ENCODE results near the gene FAXDC2.

FAXDC2 gene

DNA sequence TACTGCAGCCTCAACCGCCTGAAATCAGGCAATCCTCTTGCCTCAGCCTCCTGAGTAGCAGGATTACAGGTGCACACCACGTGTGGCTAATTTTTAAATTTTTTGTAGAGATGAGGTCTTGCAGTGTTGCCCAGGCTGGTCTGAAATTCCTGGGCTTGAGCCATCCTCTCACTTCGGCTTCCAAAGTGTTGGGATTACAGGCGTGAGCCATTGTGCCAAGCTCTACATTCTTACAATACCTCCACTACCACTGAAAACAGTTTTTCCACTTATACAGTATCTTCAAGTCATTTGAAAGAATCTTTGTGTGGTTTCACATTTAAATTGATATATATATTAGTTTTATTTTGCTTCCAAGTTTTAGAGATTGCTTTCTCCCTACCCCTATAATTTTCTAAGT, 52.6 kb downstream of the FAXDC2 start:
- Mint-ChIP-seq H3K9me3 (no peaks in the 10 kb centered on the region), H3K4me1 (no peaks in the 10 kb centered on the region), H3K36me3 (ENCODE audit: low read depth) (peaks cover 81% of the 10 kb centered on the region), H3K4me3 (no peak overlapping the region), H3K27me3 (ENCODE audit: low read depth) (no peaks in the 10 kb centered on the region), H3K27ac (no peak overlapping the region)
- TF ChIP-seq, protein P1, sequence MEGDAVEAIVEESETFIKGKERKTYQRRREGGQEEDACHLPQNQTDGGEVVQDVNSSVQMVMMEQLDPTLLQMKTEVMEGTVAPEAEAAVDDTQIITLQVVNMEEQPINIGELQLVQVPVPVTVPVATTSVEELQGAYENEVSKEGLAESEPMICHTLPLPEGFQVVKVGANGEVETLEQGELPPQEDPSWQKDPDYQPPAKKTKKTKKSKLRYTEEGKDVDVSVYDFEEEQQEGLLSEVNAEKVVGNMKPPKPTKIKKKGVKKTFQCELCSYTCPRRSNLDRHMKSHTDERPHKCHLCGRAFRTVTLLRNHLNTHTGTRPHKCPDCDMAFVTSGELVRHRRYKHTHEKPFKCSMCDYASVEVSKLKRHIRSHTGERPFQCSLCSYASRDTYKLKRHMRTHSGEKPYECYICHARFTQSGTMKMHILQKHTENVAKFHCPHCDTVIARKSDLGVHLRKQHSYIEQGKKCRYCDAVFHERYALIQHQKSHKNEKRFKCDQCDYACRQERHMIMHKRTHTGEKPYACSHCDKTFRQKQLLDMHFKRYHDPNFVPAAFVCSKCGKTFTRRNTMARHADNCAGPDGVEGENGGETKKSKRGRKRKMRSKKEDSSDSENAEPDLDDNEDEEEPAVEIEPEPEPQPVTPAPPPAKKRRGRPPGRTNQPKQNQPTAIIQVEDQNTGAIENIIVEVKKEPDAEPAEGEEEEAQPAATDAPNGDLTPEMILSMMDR (IDR thresholded peaks at IDR 0.05; ENCODE audit: unreplicated experiment in 3 of 3) = no peak

DNA sequence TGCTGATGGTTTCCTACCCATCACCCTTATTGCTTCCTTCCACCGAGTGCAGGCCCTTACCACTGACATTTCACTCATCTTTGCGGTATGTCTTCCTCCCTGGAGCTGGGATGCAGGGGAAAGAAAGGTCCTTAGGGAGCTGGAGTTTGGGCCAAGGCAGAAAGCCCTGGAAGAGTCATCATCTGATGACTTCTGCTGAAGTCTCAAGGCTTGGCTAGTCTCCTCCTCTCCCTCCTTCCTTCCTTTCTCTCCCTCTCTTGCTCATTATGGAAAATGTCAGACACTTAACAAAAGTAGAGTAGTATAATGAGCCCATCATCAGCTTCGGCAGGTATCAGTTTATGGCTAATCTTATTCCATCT, 55.2 kb downstream of the FAXDC2 start:
- Mint-ChIP-seq H3K4me3 (no peak overlapping the region), H3K36me3 (ENCODE audit: low read depth) (peaks cover 72% of the 10 kb centered on the region), H3K27ac (no peak overlapping the region), H3K4me1 (no peaks in the 10 kb centered on the region), H3K9me3 (no peaks in the 10 kb centered on the region), H3K27me3 (ENCODE audit: low read depth) (no peaks in the 10 kb centered on the region)
- TF ChIP-seq, protein P1 (IDR thresholded peaks at IDR 0.05; ENCODE audit: unreplicated experiment in 3 of 3) = no peak

DNA sequence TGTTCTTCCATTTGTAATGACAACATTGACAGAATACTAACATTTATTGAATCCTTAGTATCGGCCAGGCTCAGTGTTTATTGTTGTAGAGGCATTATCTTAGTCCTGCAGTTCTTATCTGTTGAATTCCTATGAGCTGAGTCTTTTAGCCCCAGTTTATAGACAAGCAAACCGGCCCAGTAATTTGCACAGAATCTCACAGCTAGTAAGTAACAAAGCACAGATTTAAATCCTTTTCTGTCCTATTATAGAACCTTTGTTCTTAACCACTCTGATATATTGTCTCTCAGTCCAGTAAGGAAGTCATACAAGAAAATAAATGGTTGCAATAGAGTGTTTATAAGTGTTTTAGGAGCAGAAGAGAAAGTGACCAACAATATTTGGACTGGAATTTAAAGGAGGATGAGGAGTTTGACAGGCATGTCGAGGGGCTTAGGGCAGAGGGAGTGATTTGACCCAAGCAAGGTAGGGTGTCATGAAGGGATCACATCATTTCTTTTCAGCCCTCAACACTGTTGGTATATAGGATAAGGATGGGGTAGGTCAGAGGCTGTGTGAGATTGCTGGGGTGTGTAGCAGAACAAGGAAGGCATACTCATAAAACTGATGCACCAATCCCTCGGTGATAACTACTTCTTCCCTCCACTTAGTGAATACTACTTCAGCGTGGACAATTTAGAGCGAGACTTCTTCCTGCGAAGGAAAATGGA, 55.7 kb downstream of the FAXDC2 start:
- no peaks in the 10 kb centered on the region for H3K4me1 Mint-ChIP-seq
- H3K27ac Mint-ChIP-seq = no peak overlapping the region
- TF ChIP-seq, protein P1 (IDR thresholded peaks at IDR 0.05; ENCODE audit: unreplicated experiment in 3 of 3) = no peak
- no peaks in the 10 kb centered on the region for H3K27me3 Mint-ChIP-seq (ENCODE audit: low read depth)
- H3K4me3 Mint-ChIP-seq = no peak overlapping the region
- peaks cover 70% of the 10 kb centered on the region for H3K36me3 Mint-ChIP-seq (ENCODE audit: low read depth)
- H3K9me3 Mint-ChIP-seq = no peaks in the 10 kb centered on the region

DNA sequence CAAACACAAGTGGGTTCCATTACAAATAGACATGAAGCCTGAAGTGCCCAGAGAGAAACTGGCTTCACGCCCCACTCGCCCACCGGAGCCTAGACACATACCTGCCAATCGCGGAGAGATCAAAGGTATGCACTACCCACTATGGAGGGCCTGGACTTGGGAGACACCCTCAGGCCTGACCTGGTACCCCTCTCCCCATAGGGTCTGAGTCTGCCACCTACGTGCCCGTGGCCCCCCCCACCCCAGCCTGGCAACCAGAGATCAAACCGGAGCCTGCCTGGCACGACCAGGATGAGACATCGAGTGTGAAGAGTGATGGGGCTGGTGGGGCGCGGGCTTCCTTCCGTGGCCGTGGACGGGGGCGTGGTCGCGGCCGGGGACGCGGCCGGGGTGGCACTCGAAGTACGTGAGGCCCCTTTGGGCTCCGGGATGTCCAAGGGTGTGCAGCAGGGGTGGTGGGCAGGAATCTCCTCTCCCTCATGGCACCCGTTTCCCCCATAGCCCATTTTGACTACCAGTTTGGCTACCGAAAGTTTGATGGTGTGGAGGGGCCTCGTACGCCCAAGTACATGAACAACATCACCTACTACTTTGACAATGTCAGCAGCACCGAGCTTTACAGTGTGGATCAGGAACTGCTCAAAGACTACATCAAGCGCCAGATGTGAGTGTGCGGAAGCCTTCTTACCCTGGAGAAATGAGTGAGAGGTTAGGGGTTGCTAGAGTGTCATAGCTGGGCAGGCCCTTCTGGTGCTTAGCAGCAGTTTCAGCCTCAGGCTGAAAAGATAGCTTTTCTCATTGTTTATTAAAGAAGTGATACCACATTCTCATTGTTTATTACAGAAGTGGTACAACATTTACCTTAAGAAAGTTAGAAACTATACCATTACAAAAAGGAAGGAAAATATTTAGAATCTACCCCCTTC, 56.5 kb downstream of the FAXDC2 start:
- Mint-ChIP-seq H3K4me1 (no peaks in the 10 kb centered on the region), H3K36me3 (ENCODE audit: low read depth) (peaks cover 63% of the 10 kb centered on the region), H3K27me3 (ENCODE audit: low read depth) (no peaks in the 10 kb centered on the region), H3K4me3 (no peak overlapping the region), H3K27ac (no peak overlapping the region), H3K9me3 (no peaks in the 10 kb centered on the region)
- TF ChIP-seq, protein P1 (IDR thresholded peaks at IDR 0.05; ENCODE audit: unreplicated experiment in 3 of 3) = no peak

DNA sequence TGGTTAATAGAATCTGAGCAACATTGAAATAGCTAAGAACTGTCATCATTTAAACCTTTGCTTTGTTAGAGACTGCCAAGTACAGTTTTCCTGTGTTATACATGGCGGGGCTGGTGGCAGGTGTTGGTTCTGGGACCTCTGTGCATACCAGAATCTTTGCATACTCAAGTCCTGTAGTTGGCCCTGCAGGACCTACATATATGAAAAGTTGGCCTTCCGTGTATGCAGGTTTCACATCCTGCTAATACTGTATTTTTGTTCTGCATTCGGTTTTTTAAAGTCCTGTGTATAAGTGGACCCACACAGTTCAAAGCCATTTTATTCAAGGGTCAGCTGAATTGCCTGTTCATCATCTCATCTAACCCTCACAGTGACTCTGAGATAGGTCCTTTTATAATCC, 58.9 kb downstream of the FAXDC2 start:
- peaks cover 55% of the 10 kb centered on the region for H3K36me3 Mint-ChIP-seq (ENCODE audit: low read depth)
- no peaks in the 10 kb centered on the region for H3K4me1 Mint-ChIP-seq
- H3K4me3 Mint-ChIP-seq = no peak overlapping the region
- TF ChIP-seq, protein P1 (IDR thresholded peaks at IDR 0.05; ENCODE audit: unreplicated experiment in 3 of 3) = no peak
- no peak overlapping the region for H3K27ac Mint-ChIP-seq
- H3K27me3 Mint-ChIP-seq (ENCODE audit: low read depth) = no peaks in the 10 kb centered on the region
- H3K9me3 Mint-ChIP-seq = no peaks in the 10 kb centered on the region
